Activated T-helper 17 cell treated with anti-CD3 and anti-CD28 coated beads, Interleukin-2, amount 50 U/mL, for 72 hours (primary cell): ENCODE data around the gene TGFBR1. TPM values are rescaled to one million over a fixed set of nuclear protein-coding genes. Genes with fewer than 3 reads are reported as not detected.

ENCODE experiments used
- ATAC-seq: fragments of 150-1000 bp; cut with Tn5 transposase; replicated peaks from 2 replicates; pipeline ENCODE4 v1.10.0; 2021; ENCODE audit warnings: mild to moderate bottlenecking, moderate library complexity
- H3K27ac Mint-ChIP-seq: one replicate; pipeline ENCODE4 v1.8.0; 2022; ENCODE audit warnings: mixed read lengths
- H3K27me3 Mint-ChIP-seq: one replicate; pipeline ENCODE4 v1.8.0; 2022; ENCODE audit warnings: mixed read lengths
- H3K36me3 Mint-ChIP-seq: one replicate; pipeline ENCODE4 v1.8.0; 2022; ENCODE audit warnings: low read depth, mild to moderate bottlenecking, mixed read lengths
- H3K4me1 Mint-ChIP-seq: one replicate; pipeline ENCODE4 v1.8.0; 2022; ENCODE audit warnings: mixed read lengths
- H3K4me3 Mint-ChIP-seq: one replicate; pipeline ENCODE4 v1.8.0; 2022; ENCODE audit warnings: mild to moderate bottlenecking, mixed read lengths
- H3K9me3 Mint-ChIP-seq: one replicate; pipeline ENCODE4 v1.8.0; 2022; ENCODE audit warnings: mixed read lengths
- total RNA-seq, 2 donors: library from RNA; stranded (reverse); gene quantifications; one replicate each; pipeline ENCODE4 v1.2.3, GENCODE V29; 2022

TGFBR1 gene
- total RNA-seq, 2 donors from 2014 or later: 56.0 to 56.3 TPM

DNA sequence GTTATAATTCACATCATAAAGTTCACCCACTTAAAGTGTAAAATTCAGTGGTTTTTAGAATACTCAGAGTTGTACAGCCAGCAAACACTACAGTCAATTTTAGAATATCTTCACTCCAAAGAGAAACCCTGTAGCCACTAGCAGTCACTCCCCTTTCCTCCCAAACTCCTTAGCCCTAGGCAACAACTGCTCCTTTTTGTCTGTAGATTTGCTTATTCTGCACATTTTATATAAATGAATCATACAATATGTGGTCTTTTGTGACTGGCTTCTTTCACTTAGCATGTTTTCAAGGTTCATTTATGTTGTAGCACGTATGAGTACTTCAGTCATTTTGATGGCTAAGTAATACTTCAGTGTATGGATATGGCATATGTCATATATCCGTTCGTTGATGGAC lies 38.7 kb downstream of the TGFBR1 start:
- H3K9me3 Mint-ChIP-seq: no peaks in the 10 kb centered on the region
- no peak for ATAC-seq
- H3K36me3 Mint-ChIP-seq: peaks cover 100% of the 10 kb centered on the region
- H3K27ac Mint-ChIP-seq: no peak overlapping the region
- peaks cover 6% of the 10 kb centered on the region for H3K4me1 Mint-ChIP-seq
- H3K4me3 Mint-ChIP-seq: no peak overlapping the region
- H3K27me3 Mint-ChIP-seq: no peaks in the 10 kb centered on the region

DNA sequence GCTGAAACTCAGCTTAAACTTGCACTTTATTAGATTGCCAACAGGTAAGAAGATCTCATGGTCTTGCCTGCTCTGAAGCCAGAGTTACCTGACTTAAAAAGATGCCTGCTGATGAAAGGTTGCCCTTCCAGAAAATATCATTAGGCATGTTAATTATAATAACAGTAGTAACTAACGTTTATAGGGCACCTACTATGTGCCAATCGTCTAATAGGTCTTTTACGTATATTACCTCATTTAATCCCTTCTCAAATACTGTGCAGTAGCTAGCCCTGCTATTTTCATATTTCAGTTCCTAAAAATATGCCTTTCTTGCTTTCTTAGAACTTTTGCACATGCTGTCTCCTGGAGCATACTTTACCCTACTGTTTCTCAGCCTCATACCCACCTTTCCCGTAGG lies 40.1 kb downstream of the TGFBR1 start:
- Mint-ChIP-seq H3K4me1 (peaks cover 6% of the 10 kb centered on the region), H3K4me3 (no peak overlapping the region), H3K36me3 (peaks cover 99% of the 10 kb centered on the region), H3K9me3 (no peaks in the 10 kb centered on the region), H3K27ac (no peak overlapping the region), H3K27me3 (no peaks in the 10 kb centered on the region)
- no peak for ATAC-seq

DNA sequence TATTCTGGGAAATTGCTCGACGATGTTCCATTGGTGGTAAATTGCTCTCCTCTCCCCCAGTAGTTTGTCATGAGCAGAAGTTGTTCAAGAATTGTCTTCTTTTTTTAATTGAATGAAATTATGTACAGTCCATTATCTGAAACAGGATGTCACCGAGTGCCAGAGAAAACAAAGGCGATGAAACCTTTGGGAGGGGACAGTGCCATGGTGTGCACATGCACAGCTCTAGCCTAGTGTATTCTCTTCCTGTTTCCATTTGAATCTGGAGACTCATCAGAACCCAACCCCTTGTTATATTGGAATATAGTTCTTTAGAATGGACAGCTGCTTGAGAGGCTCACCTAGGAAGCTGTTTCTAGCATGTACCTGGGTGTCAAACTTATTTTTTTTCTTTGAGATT lies 41.7 kb downstream of the TGFBR1 start:
- H3K4me1 Mint-ChIP-seq: no peaks in the 10 kb centered on the region
- peaks cover 95% of the 10 kb centered on the region for H3K36me3 Mint-ChIP-seq
- no peaks in the 10 kb centered on the region for H3K27me3 Mint-ChIP-seq
- H3K27ac Mint-ChIP-seq: no peak overlapping the region
- H3K4me3 Mint-ChIP-seq: no peak overlapping the region
- H3K9me3 Mint-ChIP-seq: no peaks in the 10 kb centered on the region
- no peak for ATAC-seq

- H3K4me1 Mint-ChIP-seq: no peaks in the 10 kb centered on the region
- no peaks in the 10 kb centered on the region for H3K27me3 Mint-ChIP-seq
- peaks cover 95% of the 10 kb centered on the region for H3K36me3 Mint-ChIP-seq
- H3K4me3 Mint-ChIP-seq: no peak overlapping the region
- no peak for ATAC-seq
- H3K27ac Mint-ChIP-seq: no peak overlapping the region
- no peaks in the 10 kb centered on the region for H3K9me3 Mint-ChIP-seq
Measured at GRCh38 chr9:99147177-99147576, 42.3 kb downstream of the TGFBR1 start.

DNA sequence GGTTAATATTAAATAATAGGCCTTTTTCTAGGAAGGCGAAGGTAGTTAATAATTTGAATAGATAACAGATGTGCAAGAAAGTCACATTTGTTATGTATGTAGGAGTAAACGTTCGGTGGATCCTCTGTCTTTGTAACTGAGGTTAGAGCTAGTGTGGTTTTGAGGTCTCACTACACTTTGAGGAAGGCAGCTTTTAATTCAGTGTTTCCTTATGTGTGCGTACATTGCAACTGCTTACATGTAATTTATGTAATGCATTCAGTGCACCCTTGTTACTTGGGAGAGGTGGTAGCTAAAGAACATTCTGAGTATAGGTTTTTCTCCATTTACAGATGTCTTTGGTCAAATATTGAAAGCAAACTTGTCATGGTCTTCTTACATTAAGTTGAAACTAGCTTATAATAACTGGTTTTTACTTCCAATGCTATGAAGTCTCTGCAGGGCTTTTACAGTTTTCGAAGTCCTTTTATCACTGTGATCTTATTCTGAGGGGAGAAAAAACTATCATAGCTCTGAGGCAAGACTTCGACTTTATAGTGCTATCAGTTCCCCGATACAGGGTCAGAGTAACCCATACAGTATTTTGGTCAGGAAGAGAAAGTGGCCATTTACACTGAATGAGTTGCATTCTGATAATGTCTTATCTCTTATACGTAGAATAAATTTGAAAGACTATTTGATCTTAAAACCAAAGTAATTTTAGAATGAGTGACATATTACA lies 45.7 kb downstream of the TGFBR1 start:
- Mint-ChIP-seq H3K27me3 (no peaks in the 10 kb centered on the region), H3K9me3 (no peaks in the 10 kb centered on the region), H3K4me3 (no peak overlapping the region), H3K36me3 (peaks cover 64% of the 10 kb centered on the region), H3K4me1 (peaks cover 6% of the 10 kb centered on the region), H3K27ac (no peak overlapping the region)
- ATAC-seq: no peak

DNA sequence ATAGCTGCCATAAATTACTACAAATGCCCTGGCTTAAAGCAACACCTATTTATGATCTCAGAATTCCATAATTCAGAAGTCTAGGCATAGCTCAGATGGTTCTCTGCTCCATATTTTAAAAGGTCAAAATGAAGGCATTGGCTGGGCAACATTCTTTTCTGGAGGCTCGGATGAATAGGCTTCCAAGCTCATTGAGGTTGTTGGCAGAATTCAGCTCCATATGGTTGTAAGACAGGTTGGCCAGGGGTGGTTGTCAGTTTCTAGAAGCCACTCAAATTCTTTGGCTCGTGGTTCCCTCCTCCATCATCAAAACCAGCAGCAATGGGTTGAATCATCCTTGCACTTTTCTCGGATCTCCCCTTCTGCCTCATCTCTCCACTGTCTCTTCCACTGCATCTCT lies 49.4 kb downstream of the TGFBR1 start:
- peak; percentile 35 for ATAC-seq
- Mint-ChIP-seq H3K27ac (no peak overlapping the region), H3K4me1 (peaks cover 6% of the 10 kb centered on the region), H3K27me3 (no peaks in the 10 kb centered on the region), H3K4me3 (no peak overlapping the region), H3K9me3 (no peaks in the 10 kb centered on the region), H3K36me3 (peaks cover 27% of the 10 kb centered on the region)

- Mint-ChIP-seq H3K4me3 (no peak overlapping the region), H3K27ac (no peak overlapping the region), H3K4me1 (peaks cover 6% of the 10 kb centered on the region), H3K9me3 (no peaks in the 10 kb centered on the region), H3K27me3 (peaks cover 3% of the 10 kb centered on the region), H3K36me3 (peaks cover 19% of the 10 kb centered on the region)
- ATAC-seq: no peak
Measured at GRCh38 chr9:99155736-99156135, 50.8 kb downstream of the TGFBR1 start.

- no peak overlapping the region for H3K27ac Mint-ChIP-seq
- no peak overlapping the region for H3K4me3 Mint-ChIP-seq
- H3K4me1 Mint-ChIP-seq: peaks cover 10% of the 10 kb centered on the region
- no peaks in the 10 kb centered on the region for H3K36me3 Mint-ChIP-seq
- no peaks in the 10 kb centered on the region for H3K9me3 Mint-ChIP-seq
- ATAC-seq: no peak
- peaks cover 3% of the 10 kb centered on the region for H3K27me3 Mint-ChIP-seq
Measured at GRCh38 chr9:99158629-99159028, 53.7 kb downstream of the TGFBR1 start.

DNA sequence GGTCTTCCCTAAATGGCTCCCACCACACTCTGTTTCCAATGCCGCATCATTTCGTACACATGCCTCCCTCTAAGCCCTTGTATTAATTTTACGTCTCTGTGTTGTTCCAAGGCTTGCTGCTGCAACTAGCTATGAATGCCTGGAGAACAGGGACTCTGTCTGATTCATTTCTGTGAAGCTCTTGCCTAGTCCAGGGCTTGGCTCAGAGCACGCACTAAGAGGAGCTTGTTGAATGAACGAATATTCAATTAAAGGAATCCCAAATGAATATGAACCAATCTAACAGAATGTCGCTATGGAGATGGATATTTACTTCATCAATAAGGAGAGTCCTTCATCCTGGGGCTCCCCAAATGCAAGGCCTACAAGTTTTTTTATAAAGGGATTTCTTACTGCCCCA lies 55.3 kb downstream of the TGFBR1 start:
- Mint-ChIP-seq H3K27ac (no peak overlapping the region), H3K4me1 (peaks cover 5% of the 10 kb centered on the region), H3K36me3 (no peaks in the 10 kb centered on the region), H3K9me3 (no peaks in the 10 kb centered on the region), H3K27me3 (peaks cover 3% of the 10 kb centered on the region), H3K4me3 (no peak overlapping the region)
- ATAC-seq: no peak

DNA sequence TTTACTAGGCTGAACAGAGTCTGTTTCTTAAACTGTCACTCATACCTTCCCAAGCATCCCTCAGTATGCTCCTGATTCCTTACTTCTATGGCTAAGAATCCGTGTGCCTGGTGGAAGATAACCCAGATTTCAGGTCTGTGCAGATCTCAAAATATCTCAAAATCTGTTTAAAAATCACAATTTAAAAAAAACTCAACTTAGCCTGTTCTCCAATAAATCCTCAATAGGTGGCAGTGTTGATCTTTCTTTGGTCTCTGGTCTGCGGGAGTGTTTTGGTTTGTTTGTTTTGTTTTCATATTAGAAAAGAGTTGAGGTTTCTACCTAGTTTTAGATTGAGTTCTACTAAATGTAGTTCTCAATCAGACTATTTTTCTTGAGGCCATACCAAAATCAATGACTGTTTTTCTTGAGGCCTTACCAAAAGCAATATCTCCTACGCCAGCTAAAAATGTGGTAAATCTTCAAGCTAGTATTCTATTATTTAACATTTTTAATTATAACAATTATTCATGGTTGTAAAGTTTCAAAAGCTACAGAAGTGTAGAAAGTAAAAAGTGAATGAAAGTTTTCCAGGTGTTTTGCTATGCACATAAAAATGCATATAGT lies 57.9 kb downstream of the TGFBR1 start:
- no peaks in the 10 kb centered on the region for H3K36me3 Mint-ChIP-seq
- no peak overlapping the region for H3K27ac Mint-ChIP-seq
- H3K9me3 Mint-ChIP-seq: no peaks in the 10 kb centered on the region
- H3K27me3 Mint-ChIP-seq: peaks cover 3% of the 10 kb centered on the region
- peaks cover 5% of the 10 kb centered on the region for H3K4me1 Mint-ChIP-seq
- no peak overlapping the region for H3K4me3 Mint-ChIP-seq
- ATAC-seq: peak; percentile 46

DNA sequence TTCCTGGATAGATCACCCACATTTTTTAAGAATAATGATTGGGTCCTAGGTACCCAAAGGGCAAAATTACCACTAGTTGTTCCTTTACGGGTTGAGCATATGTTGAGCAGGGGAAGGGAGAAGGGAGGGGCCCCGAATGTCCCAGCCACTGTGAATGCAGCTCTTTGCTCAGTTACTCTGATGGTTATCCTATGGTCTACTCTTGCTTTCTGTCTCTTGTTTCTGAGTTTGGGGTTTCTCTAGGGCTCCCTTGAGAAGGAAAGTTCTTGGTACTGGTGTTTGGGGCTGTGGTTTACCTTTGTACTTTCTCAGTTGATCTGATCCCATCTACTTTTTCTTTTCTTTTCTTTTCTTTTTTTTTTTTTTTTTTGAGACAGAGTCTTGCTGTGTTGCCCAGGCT lies 61.2 kb downstream of the TGFBR1 start:
- no peak overlapping the region for H3K4me3 Mint-ChIP-seq

DNA sequence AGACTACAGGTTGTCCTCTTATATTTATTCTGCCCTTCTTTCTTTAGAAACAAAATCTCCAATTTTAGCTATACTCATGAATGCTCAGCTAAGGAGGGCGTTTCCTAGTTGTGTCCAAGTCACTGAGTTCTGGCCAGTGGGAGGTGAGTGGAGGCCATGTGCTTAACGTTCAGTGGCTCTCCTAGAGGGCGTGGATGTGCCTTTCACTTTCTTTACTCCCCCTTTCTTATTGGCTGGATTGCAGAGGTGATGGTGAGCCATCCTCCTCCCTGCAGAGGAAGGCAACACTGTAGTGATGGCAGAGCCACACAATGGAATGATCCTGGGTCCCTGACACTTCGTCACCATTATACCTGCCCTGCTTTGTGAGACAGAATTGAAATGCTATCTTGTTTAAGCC lies 62.2 kb downstream of the TGFBR1 start:
- Mint-ChIP-seq H3K36me3 (no peaks in the 10 kb centered on the region), H3K27ac (no peak overlapping the region), H3K4me3 (no peak overlapping the region), H3K9me3 (no peaks in the 10 kb centered on the region), H3K27me3 (peaks cover 7% of the 10 kb centered on the region), H3K4me1 (peaks cover 5% of the 10 kb centered on the region)
- no peak for ATAC-seq

More for the DNA sequence above, 61.2 kb downstream of the TGFBR1 start:
- H3K27ac Mint-ChIP-seq: no peak overlapping the region
- H3K36me3 Mint-ChIP-seq: no peaks in the 10 kb centered on the region
- peaks cover 5% of the 10 kb centered on the region for H3K4me1 Mint-ChIP-seq
- H3K9me3 Mint-ChIP-seq: no peaks in the 10 kb centered on the region
- H3K27me3 Mint-ChIP-seq: peaks cover 7% of the 10 kb centered on the region
- ATAC-seq: peak; percentile 43

- no peak for ATAC-seq
- H3K9me3 Mint-ChIP-seq: no peaks in the 10 kb centered on the region
- peaks cover 3% of the 10 kb centered on the region for H3K4me1 Mint-ChIP-seq
- no peak overlapping the region for H3K4me3 Mint-ChIP-seq
- no peaks in the 10 kb centered on the region for H3K36me3 Mint-ChIP-seq
- H3K27me3 Mint-ChIP-seq: peaks cover 7% of the 10 kb centered on the region
- H3K27ac Mint-ChIP-seq: no peak overlapping the region
Measured at GRCh38 chr9:99167694-99168093, 62.8 kb downstream of the TGFBR1 start.

DNA sequence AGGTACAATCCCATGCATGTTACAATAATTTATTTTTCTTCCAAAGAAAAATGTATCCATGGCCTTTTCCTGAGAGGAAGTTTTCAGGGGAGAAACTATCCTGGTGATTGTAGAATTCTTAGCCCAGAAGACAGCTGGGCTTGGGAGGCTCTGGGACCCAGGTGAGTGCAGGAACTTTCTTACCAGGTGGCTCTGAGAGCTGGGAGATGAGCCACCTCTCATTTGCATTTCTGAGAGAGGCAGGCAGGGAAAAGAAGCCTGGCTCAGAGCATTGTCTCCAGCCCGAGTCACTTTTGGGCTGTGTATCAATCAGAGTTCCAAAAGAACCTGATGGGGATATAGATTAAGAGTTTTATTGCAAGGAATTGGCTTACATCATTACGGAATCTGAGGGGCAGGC lies 64.2 kb downstream of the TGFBR1 start:
- ATAC-seq: no peak
- Mint-ChIP-seq H3K4me3 (no peak overlapping the region), H3K27ac (no peak overlapping the region), H3K36me3 (no peaks in the 10 kb centered on the region), H3K9me3 (no peaks in the 10 kb centered on the region), H3K27me3 (peaks cover 7% of the 10 kb centered on the region), H3K4me1 (peaks cover 3% of the 10 kb centered on the region)

DNA sequence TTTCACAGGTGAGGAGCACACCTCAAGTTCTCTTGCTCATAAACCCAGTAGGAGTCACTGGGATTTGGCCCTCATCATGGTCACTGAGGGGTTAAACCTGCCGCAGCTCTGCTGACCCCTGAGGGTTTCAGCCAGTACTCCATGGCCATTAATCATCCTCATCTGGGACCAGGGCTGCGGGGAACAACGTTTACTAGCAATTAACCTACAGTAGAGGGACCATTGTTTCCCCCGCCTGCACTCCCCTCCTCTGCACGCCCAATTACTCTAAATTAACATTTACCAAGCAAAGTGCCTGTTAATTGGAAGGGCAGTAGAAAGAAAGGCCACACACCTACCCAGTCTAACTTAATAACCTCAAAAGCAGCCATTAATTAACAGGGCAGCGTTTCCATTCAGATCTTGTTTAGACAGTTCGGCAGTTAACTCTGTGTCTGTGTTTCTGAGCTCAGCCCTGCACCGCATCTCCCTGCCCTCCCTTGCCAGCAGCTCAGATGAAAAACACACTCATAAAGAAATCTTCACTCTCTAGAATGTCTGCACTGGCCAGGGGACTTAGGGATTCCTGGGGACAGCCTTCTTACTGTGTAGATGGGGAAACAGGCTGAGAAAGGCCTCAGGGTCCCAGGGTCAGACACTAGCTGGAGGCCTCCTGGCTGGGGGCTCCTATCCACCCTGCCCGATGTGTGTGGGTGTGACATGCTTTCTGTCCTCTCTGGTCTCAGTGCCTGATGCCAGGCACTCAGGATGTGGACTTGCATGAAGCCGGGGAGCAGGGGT lies 65.3 kb downstream of the TGFBR1 start:
- H3K36me3 Mint-ChIP-seq: no peaks in the 10 kb centered on the region
- H3K9me3 Mint-ChIP-seq: no peaks in the 10 kb centered on the region
- H3K4me3 Mint-ChIP-seq: no peak overlapping the region
- no peak overlapping the region for H3K27ac Mint-ChIP-seq
- peaks cover 5% of the 10 kb centered on the region for H3K4me1 Mint-ChIP-seq
- ATAC-seq: no peak
- H3K27me3 Mint-ChIP-seq: peaks cover 7% of the 10 kb centered on the region
